Progenitor cell of endocrine pancreas (in vitro differentiated cells): Measurements from ENCODE around the gene C19orf67. TPM values are rescaled to one million over a fixed set of nuclear protein-coding genes. Genes with fewer than 3 reads are reported as not detected.
"Not testable (repeated sequence)": the region's sequence is repeated elsewhere in the genome, so short reads cannot be mapped to it uniquely, and the experiment has no call there.

Experiments
- DNase-seq: peaks from one replicate; pipeline ENCODE4 v3.0.0; 2021; ENCODE audit warnings: low spot score; ENCODE audit not compliant: unreplicated experiment
- H3K27ac Mint-ChIP-seq: 2 replicates; pipeline ENCODE4 v1.8.0; 2021; ENCODE audit warnings: mild to moderate bottlenecking, moderate library complexity, mixed read lengths
- H3K27me3 Mint-ChIP-seq: 2 replicates; pipeline ENCODE4 v1.8.0; 2021; ENCODE audit warnings: mixed read lengths
- H3K36me3 Mint-ChIP-seq: 2 replicates; pipeline ENCODE4 v1.8.0; 2022; ENCODE audit warnings: mixed read lengths; ENCODE audit not compliant: insufficient read depth
- H3K4me1 Mint-ChIP-seq: 2 replicates; pipeline ENCODE4 v1.8.0; 2021; ENCODE audit warnings: low read depth, mixed read lengths
- H3K4me3 Mint-ChIP-seq: 2 replicates; pipeline ENCODE4 v1.8.0; 2021; ENCODE audit warnings: low read depth, mild to moderate bottlenecking, moderate library complexity, mixed read lengths
- H3K9me3 Mint-ChIP-seq: 2 replicates; pipeline ENCODE4 v1.8.0; 2021; ENCODE audit warnings: low read depth, mixed read lengths
- total RNA-seq: library from RNA; stranded (reverse); gene quantifications from 2 replicates; pipeline ENCODE4 v1.2.1, GENCODE V29; 2021
- TF ChIP-seq, protein P1 (sequence below): fragments of 200-600 bp; sonication (generic); IDR thresholded peaks from one replicate; pipeline ENCODE4 v1.5.0; 2021; ENCODE audit warnings: antibody characterized with exemption, mild to moderate bottlenecking; ENCODE audit not compliant: unreplicated experiment

The C19orf67 gene
- total RNA-seq, 1 donor from 2014 or later = 0.43 TPM

DNA sequence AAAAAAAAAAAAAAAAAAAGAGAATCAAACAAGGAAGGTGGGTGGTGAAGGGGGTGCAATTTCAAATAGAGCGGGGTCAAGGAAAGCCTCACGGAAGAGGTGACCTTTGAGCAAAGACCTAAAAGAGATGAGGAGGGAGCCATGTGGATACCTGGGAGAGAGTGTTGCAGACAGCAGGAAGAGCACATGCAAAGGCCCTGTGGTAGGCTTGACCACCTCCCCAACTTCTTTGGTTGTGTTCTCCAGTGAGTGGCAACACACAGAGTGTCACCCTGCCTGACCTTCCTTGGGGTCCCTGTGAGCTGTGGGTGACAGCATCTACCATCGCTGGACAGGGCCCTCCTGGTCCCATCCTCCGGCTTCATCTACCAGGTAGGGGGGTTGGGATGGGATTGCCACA is 35.1 kb downstream of the C19orf67 start:
- no peaks in the 10 kb centered on the region for H3K9me3 Mint-ChIP-seq
- H3K27ac Mint-ChIP-seq = no peak overlapping the region
- no peak overlapping the region for H3K4me3 Mint-ChIP-seq
- TF ChIP-seq, protein P1, sequence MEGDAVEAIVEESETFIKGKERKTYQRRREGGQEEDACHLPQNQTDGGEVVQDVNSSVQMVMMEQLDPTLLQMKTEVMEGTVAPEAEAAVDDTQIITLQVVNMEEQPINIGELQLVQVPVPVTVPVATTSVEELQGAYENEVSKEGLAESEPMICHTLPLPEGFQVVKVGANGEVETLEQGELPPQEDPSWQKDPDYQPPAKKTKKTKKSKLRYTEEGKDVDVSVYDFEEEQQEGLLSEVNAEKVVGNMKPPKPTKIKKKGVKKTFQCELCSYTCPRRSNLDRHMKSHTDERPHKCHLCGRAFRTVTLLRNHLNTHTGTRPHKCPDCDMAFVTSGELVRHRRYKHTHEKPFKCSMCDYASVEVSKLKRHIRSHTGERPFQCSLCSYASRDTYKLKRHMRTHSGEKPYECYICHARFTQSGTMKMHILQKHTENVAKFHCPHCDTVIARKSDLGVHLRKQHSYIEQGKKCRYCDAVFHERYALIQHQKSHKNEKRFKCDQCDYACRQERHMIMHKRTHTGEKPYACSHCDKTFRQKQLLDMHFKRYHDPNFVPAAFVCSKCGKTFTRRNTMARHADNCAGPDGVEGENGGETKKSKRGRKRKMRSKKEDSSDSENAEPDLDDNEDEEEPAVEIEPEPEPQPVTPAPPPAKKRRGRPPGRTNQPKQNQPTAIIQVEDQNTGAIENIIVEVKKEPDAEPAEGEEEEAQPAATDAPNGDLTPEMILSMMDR = no peak
- H3K36me3 Mint-ChIP-seq = peaks cover 3% of the 10 kb centered on the region
- no peaks in the 10 kb centered on the region for H3K4me1 Mint-ChIP-seq
- no peak for DNase-seq
- peaks cover 18% of the 10 kb centered on the region for H3K27me3 Mint-ChIP-seq

DNA sequence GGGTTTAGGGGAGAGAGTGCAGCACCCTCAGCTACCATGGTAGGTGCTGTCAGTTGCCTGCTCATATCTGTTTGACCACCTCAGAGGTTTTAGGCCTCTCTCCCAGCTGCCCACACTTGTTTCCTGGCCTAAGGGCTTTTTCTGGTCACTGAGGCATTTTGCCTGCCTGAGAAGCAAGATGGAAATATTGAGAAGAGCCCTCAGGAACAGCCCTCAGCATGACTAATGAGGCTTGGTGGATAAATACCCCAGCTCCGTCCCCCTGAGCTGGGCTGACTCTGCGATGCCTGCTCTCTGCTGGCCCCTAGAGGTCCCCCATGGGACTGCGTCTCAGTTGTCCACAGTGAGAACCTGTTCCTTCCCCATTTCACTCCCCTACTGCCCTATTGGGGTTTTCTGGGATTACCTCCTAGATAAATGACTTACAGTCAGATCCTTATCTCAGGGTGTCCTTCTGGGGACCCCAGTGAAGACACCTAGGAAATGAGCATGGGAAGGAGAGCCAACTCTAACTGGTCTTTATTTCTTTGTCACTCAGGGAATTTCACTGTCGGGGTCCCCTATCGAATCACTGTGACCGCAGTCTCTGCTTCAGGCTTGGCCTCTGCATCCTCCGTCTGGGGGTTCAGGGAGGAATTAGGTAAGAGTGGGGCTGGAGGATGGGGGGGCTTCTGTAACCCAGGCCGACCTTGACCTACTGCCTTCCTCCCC is 37.0 kb downstream of the C19orf67 start:
- Mint-ChIP-seq H3K27ac (no peak overlapping the region), H3K36me3 (peaks cover 2% of the 10 kb centered on the region), H3K4me3 (no peak overlapping the region), H3K4me1 (no peaks in the 10 kb centered on the region), H3K27me3 (no peaks in the 10 kb centered on the region), H3K9me3 (no peaks in the 10 kb centered on the region)
- TF ChIP-seq, protein P1 = peak; percentile 66
- no peak for DNase-seq

DNA sequence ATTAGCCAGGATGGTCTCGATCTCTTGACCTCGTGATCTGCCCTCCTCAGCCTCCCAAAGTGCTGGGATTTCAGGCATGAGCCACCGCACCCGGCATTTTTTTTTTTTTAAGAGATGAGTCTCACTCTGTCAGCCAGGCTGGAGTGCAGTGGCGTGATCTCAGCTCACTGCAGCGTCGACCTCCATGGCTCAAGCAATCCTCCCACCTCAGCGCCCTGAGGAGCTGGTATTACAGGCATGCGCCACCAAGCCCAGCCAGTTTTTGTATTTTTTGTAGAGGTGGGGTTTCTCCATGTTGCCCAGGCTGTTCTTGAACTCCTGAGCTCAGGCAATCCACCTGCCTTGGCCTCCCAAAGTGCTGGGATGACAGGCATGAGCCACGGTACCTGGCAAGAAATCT is 37.7 kb downstream of the C19orf67 start:
- not testable (repeated sequence) for H3K27ac Mint-ChIP-seq, H3K4me3 Mint-ChIP-seq, H3K27me3 Mint-ChIP-seq, H3K36me3 Mint-ChIP-seq, H3K9me3 Mint-ChIP-seq, DNase-seq, H3K4me1 Mint-ChIP-seq

DNA sequence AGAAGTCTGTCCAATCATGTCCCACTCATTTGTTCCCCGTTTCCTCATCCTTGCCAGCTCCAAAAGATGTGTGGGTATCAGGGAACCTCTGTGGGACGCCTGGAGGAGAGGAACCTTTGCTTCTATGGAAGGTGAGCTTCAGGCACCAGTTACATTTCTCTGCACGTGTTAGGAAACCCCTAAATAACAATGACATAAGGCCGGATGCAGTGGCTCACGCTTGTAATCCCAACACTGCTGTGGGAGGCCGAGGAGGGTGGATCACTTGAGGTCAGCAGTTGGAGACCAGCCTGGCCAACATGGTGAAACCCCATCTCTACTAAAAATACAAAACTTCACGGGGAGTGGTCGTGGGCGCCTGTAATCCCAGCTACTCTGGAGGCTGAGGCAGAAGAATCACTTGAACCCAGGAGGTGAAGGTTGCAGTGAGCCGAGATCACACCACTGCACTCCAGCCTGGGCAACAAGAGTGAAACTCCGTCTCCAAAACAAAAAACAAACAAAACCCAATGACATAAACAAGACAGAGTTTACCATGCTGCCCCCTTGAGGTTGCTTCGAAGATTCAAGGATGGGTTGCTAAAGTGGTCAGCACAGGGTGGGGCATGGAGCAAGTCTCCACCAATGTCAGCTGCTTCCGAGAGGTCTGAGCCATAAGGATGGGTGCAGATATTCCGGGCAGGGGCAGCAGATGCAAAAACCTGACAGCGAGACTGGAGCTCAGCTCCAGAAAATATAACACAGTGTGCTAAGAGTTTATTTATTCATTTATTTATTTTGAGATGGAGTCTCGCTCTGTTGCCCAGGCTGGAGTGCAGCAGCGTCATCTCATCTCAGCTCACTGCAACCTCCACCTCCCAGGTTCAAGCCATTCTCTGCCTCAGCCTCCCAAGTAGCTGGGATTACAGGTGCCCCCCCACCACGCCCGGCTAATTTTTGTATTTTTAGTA is 42.6 kb downstream of the C19orf67 start:
- not testable (repeated sequence) for H3K27me3 Mint-ChIP-seq, DNase-seq, H3K36me3 Mint-ChIP-seq, H3K4me3 Mint-ChIP-seq, H3K9me3 Mint-ChIP-seq, H3K4me1 Mint-ChIP-seq
- H3K27ac Mint-ChIP-seq = peak overlapping the region; percentile 41
- TF ChIP-seq, protein P1 = peak; percentile 60

DNA sequence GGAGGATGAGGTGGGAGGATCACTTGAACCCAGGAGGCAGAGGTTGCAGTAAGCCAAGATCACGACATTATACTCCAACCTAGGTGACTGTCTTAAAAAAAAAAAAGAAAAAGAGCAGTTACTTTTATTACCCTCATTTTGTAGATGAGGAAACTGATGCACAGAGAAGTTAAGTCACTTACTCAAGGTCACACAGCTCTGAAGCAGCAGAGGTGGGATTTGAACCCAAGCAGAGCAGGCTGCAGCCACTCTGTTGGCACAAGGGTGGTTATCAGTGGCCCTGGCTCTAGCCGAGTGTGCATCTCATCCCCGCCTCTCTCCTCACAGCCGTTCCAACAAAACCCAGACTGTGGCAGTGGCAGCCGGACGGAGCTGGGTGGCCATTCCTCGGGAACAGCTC is 46.4 kb downstream of the C19orf67 start:
- Mint-ChIP-seq H3K27ac (no peak overlapping the region), H3K9me3 (no peaks in the 10 kb centered on the region), H3K4me3 (no peak overlapping the region), H3K27me3 (no peaks in the 10 kb centered on the region), H3K4me1 (no peaks in the 10 kb centered on the region), H3K36me3 (no peaks in the 10 kb centered on the region)
- TF ChIP-seq, protein P1 = no peak
- DNase-seq = no peak
